ENCODE measurements around the gene SHQ1.

Gene SHQ1

DNA sequence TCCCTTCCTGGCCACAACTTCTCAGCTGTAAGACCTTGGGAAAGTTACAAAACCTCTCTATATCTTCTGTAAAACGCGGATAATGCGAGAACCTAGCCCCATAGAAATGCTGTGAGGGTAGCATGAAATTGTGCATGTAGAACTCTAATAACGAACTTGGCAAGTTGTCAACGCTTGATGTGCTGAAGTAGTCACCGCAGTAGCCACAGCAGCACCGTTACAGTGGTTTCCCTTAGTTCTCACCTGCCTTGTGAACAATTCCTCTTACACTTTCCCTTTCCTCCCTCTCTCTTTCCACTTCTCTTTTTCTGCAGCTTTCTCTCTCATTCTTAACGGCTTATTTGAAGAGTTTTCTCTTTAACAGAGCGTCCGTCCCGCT is 447 bp upstream of the SHQ1 start:
- H3K27me3 ChIP-seq (ENCODE audit: control insufficient read depth, insufficient read depth, low read length, poor library complexity, severe bottlenecking): peaks cover 39% of the 10 kb centered on the region
- peak overlapping the region; percentile 88 for H3K4me3 ChIP-seq (ENCODE audit: insufficient read depth, low read depth, low read length)
- no peak overlapping the region for H3K27ac ChIP-seq (ENCODE audit: insufficient read depth, low read depth, low read length, poor library complexity, severe bottlenecking)
- no peaks in the 10 kb centered on the region for H3K36me3 ChIP-seq (ENCODE audit: control insufficient read depth, insufficient read depth, low read length)
- H3K4me1 ChIP-seq (ENCODE audit: control insufficient read depth, insufficient read depth, low read length): peaks cover 4% of the 10 kb centered on the region
- no peaks in the 10 kb centered on the region for H3K9me3 ChIP-seq (ENCODE audit: control insufficient read depth, low read length)
- WGBS, 2 experiments: 4 to 6% methylated on average over 11 of the region's 11 CpGs

DNA sequence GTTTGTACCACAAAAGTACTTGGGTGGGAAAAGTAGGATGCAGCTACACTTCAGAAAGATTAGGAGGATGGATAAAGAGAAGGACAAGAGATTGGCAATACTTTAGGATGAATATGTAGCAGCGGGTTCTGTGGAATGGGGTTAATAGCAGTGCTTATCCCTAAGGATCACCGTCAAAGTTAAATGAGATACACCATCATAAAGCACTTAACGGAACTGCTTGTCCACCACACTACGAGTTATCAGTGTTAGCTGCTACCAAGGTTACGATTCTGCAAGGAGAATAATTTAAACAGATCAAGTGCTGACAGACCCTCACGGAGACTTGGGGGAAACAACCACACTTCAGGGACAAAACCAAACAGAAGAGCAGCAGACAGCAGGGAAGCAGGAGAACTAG is 963 bp downstream of the SHQ1 start:
- Histone ChIP-seq H3K4me1 (ENCODE audit: control insufficient read depth, insufficient read depth, low read length) (peaks cover 4% of the 10 kb centered on the region), H3K4me3 (ENCODE audit: insufficient read depth, low read depth, low read length) (peak overlapping the region; percentile 88), H3K27me3 (ENCODE audit: control insufficient read depth, insufficient read depth, low read length, poor library complexity, severe bottlenecking) (peaks cover 39% of the 10 kb centered on the region), H3K36me3 (ENCODE audit: control insufficient read depth, insufficient read depth, low read length) (no peaks in the 10 kb centered on the region), H3K27ac (ENCODE audit: insufficient read depth, low read depth, low read length, poor library complexity, severe bottlenecking) (no peak overlapping the region), H3K9me3 (ENCODE audit: control insufficient read depth, low read length) (no peaks in the 10 kb centered on the region)
- 35 to 37% methylated on average over 6 of the region's 6 CpGs for WGBS, 2 experiments

DNA sequence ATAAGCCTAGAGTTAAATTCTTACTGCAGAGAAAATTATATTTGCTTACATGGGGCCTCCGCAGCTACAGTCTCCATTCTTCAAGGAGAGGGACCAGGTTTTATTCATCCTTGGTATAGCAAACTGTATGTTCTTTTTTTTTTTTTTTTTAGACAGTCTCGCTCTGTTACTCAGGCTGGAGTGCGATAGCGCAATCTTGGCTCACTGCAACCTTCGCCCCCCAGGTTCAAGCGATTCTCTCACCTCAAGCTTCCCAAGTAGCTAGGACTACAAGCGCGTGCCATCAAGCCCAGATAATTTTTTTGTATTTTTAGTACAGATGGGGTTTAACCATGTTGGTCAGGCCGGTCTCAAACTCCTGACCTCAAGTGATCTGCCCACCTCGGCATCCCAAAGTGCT is 2.1 kb downstream of the SHQ1 start:
- 93 to 95% methylated on average over 10 of the region's 10 CpGs for WGBS, 2 experiments
- peaks cover 11% of the 10 kb centered on the region for H3K36me3 ChIP-seq (ENCODE audit: control insufficient read depth, insufficient read depth, low read length)
- H3K4me3 ChIP-seq (ENCODE audit: insufficient read depth, low read depth, low read length): no peak overlapping the region

DNA sequence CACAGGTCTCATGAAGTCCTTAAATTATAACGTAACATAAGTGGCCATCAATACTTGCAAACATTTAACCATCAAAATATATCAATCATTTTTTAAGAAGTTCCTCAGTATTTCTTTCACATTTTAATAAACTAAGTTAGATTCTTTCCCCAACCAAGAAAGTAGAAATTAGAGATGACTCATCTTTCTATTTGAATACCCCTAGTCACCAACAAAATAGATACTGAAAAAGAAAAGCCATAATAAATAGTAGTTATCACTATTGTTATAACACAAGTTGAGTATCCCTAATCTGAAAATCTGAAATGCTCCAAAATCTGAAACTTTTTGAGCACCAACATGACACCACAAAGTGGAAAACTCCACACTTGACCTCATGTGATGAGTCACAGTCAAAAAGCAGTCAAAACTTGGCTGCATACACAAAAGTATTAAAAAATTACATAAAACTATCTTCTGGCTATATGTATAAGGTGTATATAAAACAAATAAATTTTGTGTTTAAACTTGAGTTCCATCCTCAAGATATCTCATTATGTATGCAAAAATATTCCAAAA is 3.7 kb downstream of the SHQ1 start:
- Histone ChIP-seq H3K27me3 (ENCODE audit: control insufficient read depth, insufficient read depth, low read length, poor library complexity, severe bottlenecking) (peaks cover 26% of the 10 kb centered on the region), H3K4me1 (ENCODE audit: control insufficient read depth, insufficient read depth, low read length) (peaks cover 4% of the 10 kb centered on the region), H3K27ac (ENCODE audit: insufficient read depth, low read depth, low read length, poor library complexity, severe bottlenecking) (no peak overlapping the region), H3K4me3 (ENCODE audit: insufficient read depth, low read depth, low read length) (no peak overlapping the region), H3K9me3 (ENCODE audit: control insufficient read depth, low read length) (no peaks in the 10 kb centered on the region), H3K36me3 (ENCODE audit: control insufficient read depth, insufficient read depth, low read length) (peaks cover 11% of the 10 kb centered on the region)
- 97 to 100% methylated on average over 1 of the region's 1 CpG for WGBS, 2 experiments

More for the DNA sequence above, 2.1 kb downstream of the SHQ1 start:
- Histone ChIP-seq H3K4me1 (ENCODE audit: control insufficient read depth, insufficient read depth, low read length) (peaks cover 4% of the 10 kb centered on the region), H3K27me3 (ENCODE audit: control insufficient read depth, insufficient read depth, low read length, poor library complexity, severe bottlenecking) (peaks cover 39% of the 10 kb centered on the region), H3K9me3 (ENCODE audit: control insufficient read depth, low read length) (no peaks in the 10 kb centered on the region), H3K27ac (ENCODE audit: insufficient read depth, low read depth, low read length, poor library complexity, severe bottlenecking) (no peak overlapping the region)

DNA sequence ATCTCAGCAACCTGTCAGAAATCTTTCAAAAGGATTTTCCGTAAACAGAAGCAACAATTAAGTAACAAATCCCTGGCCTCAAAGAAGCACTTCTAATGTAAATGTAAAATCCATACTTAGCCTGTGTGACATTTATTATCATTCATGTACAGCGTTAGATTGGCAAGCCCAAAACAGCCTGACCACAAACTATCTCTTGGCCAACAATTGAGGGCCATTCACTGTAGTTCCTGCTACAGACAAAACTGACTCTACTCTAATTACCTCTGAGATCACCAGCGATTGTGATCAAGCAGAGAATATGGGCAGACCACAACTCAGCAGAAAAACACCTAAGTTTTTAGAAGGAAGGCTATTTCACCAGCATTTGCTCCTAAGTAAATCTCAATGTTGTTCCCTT is 9.2 kb downstream of the SHQ1 start:
- H3K9me3 ChIP-seq (ENCODE audit: control insufficient read depth, low read length): no peaks in the 10 kb centered on the region
- no peak overlapping the region for H3K4me3 ChIP-seq (ENCODE audit: insufficient read depth, low read depth, low read length)
- H3K27me3 ChIP-seq (ENCODE audit: control insufficient read depth, insufficient read depth, low read length, poor library complexity, severe bottlenecking): no peaks in the 10 kb centered on the region
- H3K27ac ChIP-seq (ENCODE audit: insufficient read depth, low read depth, low read length, poor library complexity, severe bottlenecking): no peak overlapping the region
- WGBS, 2 experiments: 92 to 96% methylated on average over 3 of the region's 3 CpGs
- H3K36me3 ChIP-seq (ENCODE audit: control insufficient read depth, insufficient read depth, low read length): peaks cover 14% of the 10 kb centered on the region
- H3K4me1 ChIP-seq (ENCODE audit: control insufficient read depth, insufficient read depth, low read length): no peaks in the 10 kb centered on the region

DNA sequence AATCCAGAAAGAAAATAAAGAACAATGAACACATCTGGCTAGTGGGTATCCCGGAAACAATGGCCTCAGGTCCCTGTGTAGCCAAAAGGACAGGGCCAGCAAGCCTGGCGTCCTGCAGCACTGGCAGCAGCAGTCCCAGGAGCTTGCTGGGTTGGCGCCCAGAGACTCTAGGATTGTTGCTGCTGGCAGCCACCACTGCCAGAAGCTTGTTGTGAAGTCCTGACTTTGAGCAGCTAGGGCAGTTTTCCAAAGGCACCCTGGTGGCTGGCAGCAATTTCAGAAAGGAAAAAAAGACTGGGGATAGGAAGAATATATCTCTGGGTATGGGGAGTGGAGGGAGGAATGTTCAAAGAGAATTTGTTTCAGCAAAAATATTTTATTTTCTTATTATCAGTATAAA is 11.3 kb downstream of the SHQ1 start:
- H3K27me3 ChIP-seq (ENCODE audit: control insufficient read depth, insufficient read depth, low read length, poor library complexity, severe bottlenecking): no peaks in the 10 kb centered on the region
- 92% methylated on average over 3 of the region's 3 CpGs for WGBS, 2 experiments
- no peaks in the 10 kb centered on the region for H3K4me1 ChIP-seq (ENCODE audit: control insufficient read depth, insufficient read depth, low read length)
- H3K36me3 ChIP-seq (ENCODE audit: control insufficient read depth, insufficient read depth, low read length): peaks cover 11% of the 10 kb centered on the region
- no peak overlapping the region for H3K27ac ChIP-seq (ENCODE audit: insufficient read depth, low read depth, low read length, poor library complexity, severe bottlenecking)
- no peaks in the 10 kb centered on the region for H3K9me3 ChIP-seq (ENCODE audit: control insufficient read depth, low read length)
- no peak overlapping the region for H3K4me3 ChIP-seq (ENCODE audit: insufficient read depth, low read depth, low read length)

DNA sequence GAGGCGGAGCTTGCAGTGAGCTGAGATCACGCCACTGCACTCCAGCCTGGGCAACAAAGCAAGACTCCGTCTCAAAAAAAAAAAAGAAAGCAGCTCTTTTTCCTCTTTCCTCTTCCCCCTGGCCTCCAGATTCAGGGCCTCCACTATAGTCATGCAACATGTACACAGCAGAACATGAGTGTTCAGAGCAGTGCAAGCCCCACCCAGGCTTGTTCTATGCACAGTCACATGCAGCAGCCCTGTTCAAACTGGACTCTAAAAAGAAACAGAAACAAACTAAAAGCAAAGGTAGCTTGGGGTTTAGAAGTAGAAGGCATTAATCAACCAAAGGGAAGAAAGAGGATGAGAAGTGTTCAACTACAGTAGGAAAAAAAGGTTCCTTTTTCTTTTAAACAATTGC is 11.8 kb downstream of the SHQ1 start:
- Histone ChIP-seq H3K27ac (ENCODE audit: insufficient read depth, low read depth, low read length, poor library complexity, severe bottlenecking) (no peak overlapping the region), H3K27me3 (ENCODE audit: control insufficient read depth, insufficient read depth, low read length, poor library complexity, severe bottlenecking) (no peaks in the 10 kb centered on the region), H3K4me1 (ENCODE audit: control insufficient read depth, insufficient read depth, low read length) (no peaks in the 10 kb centered on the region), H3K9me3 (ENCODE audit: control insufficient read depth, low read length) (no peaks in the 10 kb centered on the region), H3K4me3 (ENCODE audit: insufficient read depth, low read depth, low read length) (no peak overlapping the region), H3K36me3 (ENCODE audit: control insufficient read depth, insufficient read depth, low read length) (peaks cover 6% of the 10 kb centered on the region)
- whole genome bisulfite sequencing, 2 experiments: 87 to 97% methylated on average over 3 of the region's 3 CpGs

DNA sequence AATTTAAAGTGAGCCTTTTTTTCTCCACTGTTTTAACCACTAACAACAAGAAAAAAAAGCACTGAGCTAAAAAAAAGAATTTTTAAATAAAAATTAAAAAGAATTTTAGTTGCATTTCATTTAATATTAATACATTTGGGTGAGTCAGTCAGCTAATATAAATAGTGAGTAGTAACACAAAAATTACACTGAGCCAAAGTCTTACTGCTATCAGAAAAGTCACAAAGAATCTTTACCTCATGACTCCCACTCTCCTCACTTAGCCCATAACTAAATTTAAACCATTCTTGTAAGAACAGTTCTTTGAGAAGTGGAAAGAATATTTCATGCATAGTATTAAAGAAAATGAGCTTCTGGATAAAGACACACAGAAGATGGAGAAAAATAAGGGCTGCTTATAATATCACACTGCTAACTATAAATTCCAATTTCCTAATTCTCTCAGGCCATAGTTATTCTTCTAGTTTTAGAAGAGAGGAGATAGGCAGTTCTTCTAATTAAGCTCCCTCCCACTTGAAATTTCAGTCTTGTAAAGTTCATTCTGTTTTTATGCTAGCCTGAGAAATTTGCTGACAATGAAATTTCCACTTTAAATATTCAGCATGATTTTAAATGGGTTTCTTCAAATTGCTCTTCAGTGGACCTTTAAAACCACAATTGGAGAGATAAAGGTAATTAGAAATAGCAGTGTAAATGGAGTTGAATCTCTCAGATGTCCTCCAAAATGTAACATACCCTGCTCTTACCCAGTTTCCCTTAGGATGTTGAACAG is 17.6 kb downstream of the SHQ1 start:
- Histone ChIP-seq H3K4me1 (ENCODE audit: control insufficient read depth, insufficient read depth, low read length) (no peaks in the 10 kb centered on the region), H3K27me3 (ENCODE audit: control insufficient read depth, insufficient read depth, low read length, poor library complexity, severe bottlenecking) (no peaks in the 10 kb centered on the region), H3K27ac (ENCODE audit: insufficient read depth, low read depth, low read length, poor library complexity, severe bottlenecking) (no peak overlapping the region), H3K9me3 (ENCODE audit: control insufficient read depth, low read length) (no peaks in the 10 kb centered on the region), H3K4me3 (ENCODE audit: insufficient read depth, low read depth, low read length) (no peak overlapping the region), H3K36me3 (ENCODE audit: control insufficient read depth, insufficient read depth, low read length) (no peaks in the 10 kb centered on the region)

DNA sequence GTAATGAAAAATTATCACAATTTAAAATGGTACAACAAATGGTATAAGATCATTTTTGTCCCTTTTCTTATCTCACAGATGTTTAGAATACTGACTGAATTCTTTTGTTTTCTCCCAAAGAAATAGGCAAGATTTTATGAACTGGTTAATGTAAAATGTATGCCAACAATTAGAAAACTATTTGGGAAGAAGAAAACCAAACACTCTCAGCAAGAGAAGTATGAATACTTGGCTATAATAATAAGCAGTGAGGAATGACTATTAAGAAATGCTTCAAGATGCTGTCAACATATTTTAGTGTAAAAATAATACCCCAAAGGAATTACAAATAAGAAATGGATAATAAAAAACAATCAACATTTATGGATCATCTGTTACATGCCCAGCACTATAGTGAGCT is 18.5 kb downstream of the SHQ1 start:
- no peak overlapping the region for H3K27ac ChIP-seq (ENCODE audit: insufficient read depth, low read depth, low read length, poor library complexity, severe bottlenecking)

DNA sequence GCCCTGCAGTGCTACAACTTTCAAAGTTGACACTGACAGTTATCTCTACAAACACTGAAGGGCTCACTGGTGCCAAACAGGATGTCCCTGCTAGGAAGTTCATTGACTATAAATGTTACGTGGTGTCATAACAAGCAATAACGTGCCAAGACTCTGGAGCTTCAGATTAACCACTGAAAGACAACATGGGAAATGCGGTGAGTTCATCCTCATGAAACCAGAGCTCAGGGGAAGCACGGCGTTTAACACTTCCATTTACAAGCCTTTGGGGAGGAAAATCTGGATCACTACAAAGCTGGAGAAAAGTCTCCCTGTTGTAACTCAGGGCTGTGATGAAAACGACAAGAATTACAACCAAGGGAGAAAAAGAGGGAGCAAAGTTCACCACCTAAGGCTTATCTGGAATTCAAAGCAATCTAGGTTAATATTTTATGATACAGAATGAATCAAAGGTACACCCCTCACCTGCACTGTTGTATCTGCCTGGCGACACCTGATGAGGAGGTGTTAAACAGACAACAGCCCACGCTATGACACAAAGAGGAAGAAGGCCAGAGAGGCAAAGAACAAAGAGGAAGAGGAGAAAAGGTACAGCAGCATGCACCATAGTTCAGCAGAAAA is 27.0 kb downstream of the SHQ1 start:
- no peaks in the 10 kb centered on the region for H3K27me3 ChIP-seq (ENCODE audit: control insufficient read depth, insufficient read depth, low read length, poor library complexity, severe bottlenecking)
- WGBS, 2 experiments: 88 to 91% methylated on average over 8 of the region's 8 CpGs
- H3K4me3 ChIP-seq (ENCODE audit: insufficient read depth, low read depth, low read length): no peak overlapping the region
- no peaks in the 10 kb centered on the region for H3K9me3 ChIP-seq (ENCODE audit: control insufficient read depth, low read length)
- H3K27ac ChIP-seq (ENCODE audit: insufficient read depth, low read depth, low read length, poor library complexity, severe bottlenecking): no peak overlapping the region
- H3K4me1 ChIP-seq (ENCODE audit: control insufficient read depth, insufficient read depth, low read length): no peaks in the 10 kb centered on the region
- no peaks in the 10 kb centered on the region for H3K36me3 ChIP-seq (ENCODE audit: control insufficient read depth, insufficient read depth, low read length)

More for the DNA sequence above, 18.5 kb downstream of the SHQ1 start:
- H3K9me3 ChIP-seq (ENCODE audit: control insufficient read depth, low read length): no peaks in the 10 kb centered on the region
- H3K27me3 ChIP-seq (ENCODE audit: control insufficient read depth, insufficient read depth, low read length, poor library complexity, severe bottlenecking): no peaks in the 10 kb centered on the region
- H3K36me3 ChIP-seq (ENCODE audit: control insufficient read depth, insufficient read depth, low read length): no peaks in the 10 kb centered on the region
- H3K4me3 ChIP-seq (ENCODE audit: insufficient read depth, low read depth, low read length): no peak overlapping the region
- H3K4me1 ChIP-seq (ENCODE audit: control insufficient read depth, insufficient read depth, low read length): no peaks in the 10 kb centered on the region

All from ectodermal cell (in vitro differentiated cells).